GM12865 (cell line): ENCODE results near the gene ZNF155.
A peak's percentile ranks its signal among the peaks of the same experiment; 100 is the strongest.

Source experiments
- DNase-seq: peaks from one replicate; pipeline ENCODE4 v3.0.0; 2010; ENCODE audit warnings: low read depth
- H3K4me3 ChIP-seq: 2 replicates; pipeline ENCODE4 v1.5.1; 2011; ENCODE audit warnings: mild to moderate bottlenecking, low read depth, low read length, control low read depth
- TF ChIP-seq, protein P1 (sequence below): IDR thresholded peaks from 2 replicates; pipeline ENCODE4 v1.5.1; 2011; ENCODE audit warnings: low read length, control low read depth, low read depth, inconsistent platforms; ENCODE audit not compliant: insufficient read depth; ENCODE audit errors: missing control alignments

Gene ZNF155

DNA sequence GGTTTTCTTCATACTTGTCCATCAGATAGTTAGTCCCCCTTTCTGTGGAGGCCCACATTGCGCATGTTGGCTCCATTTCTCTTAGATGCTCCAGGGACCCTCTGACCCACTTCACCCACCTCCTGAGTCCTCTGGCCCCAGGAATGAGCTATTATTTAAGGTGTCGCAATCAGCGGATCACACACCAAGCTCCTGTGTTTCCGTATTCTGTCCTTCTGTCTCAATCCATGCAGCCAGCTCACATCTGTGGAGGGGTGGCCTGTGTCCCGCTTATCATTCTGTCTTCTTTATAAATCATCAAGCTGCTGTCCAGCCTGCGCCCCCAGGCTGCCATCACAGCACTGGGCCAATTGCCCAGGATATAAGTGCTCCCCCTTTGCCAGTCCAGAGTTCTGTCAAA is 23.5 kb downstream of the ZNF155 start:
- TF ChIP-seq, protein P1, sequence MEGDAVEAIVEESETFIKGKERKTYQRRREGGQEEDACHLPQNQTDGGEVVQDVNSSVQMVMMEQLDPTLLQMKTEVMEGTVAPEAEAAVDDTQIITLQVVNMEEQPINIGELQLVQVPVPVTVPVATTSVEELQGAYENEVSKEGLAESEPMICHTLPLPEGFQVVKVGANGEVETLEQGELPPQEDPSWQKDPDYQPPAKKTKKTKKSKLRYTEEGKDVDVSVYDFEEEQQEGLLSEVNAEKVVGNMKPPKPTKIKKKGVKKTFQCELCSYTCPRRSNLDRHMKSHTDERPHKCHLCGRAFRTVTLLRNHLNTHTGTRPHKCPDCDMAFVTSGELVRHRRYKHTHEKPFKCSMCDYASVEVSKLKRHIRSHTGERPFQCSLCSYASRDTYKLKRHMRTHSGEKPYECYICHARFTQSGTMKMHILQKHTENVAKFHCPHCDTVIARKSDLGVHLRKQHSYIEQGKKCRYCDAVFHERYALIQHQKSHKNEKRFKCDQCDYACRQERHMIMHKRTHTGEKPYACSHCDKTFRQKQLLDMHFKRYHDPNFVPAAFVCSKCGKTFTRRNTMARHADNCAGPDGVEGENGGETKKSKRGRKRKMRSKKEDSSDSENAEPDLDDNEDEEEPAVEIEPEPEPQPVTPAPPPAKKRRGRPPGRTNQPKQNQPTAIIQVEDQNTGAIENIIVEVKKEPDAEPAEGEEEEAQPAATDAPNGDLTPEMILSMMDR: no peak
- H3K4me3 ChIP-seq: no peak overlapping the region
- no peak for DNase-seq

DNA sequence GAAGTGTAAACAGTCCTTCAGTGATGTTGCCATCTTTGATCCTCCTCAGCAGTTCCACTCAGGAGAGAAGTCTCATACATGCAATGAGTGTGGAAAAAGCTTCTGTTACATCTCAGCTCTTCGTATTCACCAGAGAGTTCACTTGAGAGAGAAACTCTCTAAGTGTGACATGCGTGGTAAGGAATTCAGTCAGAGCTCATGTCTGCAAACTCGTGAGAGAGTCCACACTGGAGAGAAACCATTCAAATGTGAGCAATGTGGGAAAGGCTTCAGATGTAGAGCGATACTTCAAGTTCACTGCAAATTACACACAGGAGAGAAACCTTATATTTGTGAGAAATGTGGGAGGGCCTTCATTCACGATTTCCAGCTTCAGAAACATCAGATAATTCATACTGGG is 26.5 kb downstream of the ZNF155 start:
- no peak overlapping the region for H3K4me3 ChIP-seq
- TF ChIP-seq, protein P1: no peak
- no peak for DNase-seq

DNA sequence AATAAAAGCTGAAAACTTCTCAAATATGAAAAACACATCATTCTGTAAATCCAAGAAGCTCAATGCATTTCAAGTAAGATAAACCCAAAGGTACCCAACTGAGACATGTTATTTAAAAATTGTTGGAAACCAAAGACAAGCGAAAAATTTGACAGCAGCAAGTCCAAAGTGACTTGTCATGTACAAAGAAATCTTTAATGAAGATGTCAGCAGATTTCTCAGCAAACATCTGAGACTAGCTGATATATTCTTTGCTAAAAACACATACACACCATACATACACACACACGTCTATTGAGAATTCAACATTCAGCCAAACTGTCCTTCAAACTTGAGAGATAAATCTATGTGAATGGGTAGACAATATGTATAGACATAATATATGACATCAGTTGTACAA is 35.5 kb downstream of the ZNF155 start:
- no peak overlapping the region for H3K4me3 ChIP-seq
- no peak for DNase-seq
- TF ChIP-seq, protein P1: no peak

DNA sequence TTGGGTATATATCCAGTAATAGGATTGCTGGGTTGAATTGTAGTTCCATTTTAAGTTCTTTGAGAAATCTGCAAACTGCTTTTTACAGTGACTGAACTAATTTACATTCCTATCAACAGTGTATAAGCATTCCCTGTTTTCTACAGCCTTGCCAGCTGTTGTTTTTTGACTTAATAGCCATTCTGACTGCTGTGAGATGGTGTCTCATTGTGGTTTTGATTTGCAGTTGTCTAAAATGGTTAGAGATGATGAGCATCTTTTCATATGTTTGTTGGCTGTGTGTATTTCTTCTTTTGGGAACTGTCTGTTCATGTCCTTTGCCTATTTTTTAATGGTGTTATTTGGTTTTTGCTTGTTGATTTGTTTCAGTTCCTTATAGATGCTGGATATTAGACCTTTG is 37.2 kb downstream of the ZNF155 start:
- TF ChIP-seq, protein P1: no peak
- H3K4me3 ChIP-seq: no peak overlapping the region
- DNase-seq: no peak

DNA sequence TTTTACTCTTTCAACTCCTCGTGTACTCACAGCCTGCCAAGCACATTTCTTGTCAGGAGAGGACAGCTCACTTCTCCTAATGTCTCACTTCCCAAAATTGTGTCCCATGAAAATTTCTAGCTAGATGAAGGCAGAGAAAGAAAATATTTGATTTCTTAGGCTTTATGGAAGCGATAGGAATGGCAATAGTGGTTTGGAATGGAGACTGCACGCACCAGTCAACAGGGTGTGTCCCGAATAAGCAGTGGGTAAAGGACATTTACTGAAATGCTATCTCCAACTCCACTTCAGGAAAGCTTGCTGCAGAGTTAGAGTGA is 40.9 kb downstream of the ZNF155 start:
- peak overlapping the region; percentile 91 for H3K4me3 ChIP-seq
- TF ChIP-seq, protein P1: no peak
- DNase-seq: no peak

DNA sequence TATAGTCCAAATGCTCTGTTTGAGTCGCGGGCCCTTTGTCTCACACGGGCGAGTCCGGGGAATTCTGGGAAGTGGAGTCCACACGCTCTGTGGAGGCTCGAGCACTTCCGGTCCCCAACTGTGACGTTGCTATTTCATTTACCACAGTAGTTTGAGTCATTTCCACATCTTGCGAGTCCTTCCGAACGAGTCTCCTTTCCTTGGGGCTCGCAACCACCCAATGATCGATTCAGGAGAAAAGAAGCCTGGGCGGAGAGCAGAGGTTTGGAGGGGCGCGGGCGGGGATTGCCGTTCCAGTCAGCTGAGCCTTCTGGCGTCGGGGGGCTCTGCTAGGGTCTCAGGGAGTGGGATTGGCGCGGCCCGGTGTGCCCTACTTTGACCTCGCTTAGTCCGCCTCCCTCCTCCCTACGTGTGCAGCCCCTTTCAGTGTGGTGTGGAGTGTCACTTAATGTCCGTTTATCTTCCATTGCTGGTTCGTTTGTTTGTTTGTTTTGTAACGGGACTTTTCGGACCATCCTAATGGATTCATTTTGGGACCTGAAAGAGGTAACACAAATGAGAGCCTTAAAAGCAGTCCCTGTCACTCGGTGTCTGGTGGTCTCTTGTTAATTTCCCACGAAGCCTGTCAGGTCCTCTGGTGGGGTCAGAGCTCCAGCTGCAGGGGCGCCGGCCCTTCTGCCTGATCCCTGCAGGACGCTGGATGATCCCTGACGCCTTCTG is 41.4 kb downstream of the ZNF155 start, which contains the start of gene ZNF222:
Gene ZNF222 (plus strand): TSS at position 163 of the 720 bp plus-strand sequence. CDS start 58 bp downstream, at position 221.
- H3K4me3 ChIP-seq: peak within 1 kb of the TSS; percentile 91
- DNase-seq: peak; percentile 89
- TF ChIP-seq, protein P1: no peak

DNA sequence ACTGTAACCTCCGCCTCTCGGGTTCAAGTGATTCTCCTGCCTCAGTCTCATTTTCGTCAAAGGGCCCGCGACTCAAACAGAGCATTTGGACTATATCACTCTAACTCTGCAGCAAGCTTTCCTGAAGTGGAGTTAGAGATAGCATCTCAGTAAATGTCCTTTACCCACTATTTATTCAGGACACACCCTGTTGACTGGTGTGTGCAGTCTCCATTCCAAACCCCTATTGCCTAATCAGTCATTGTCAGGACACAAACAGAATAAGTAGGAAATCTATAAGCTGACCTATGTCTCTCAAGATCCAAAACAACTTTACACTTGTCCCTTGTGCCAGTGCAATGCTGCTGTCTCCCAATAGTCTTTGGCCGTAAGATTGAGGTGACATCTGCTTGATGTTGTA is 42.6 kb downstream of the ZNF155 start:
- no peak overlapping the region for H3K4me3 ChIP-seq
- TF ChIP-seq, protein P1: no peak
- no peak for DNase-seq
